GM12874 (cell line): ENCODE data around the gene PSMG3.

Source experiments
- CTCF ChIP-seq: IDR thresholded peaks from 2 replicates; pipeline ENCODE4 v1.5.1; 2011; ENCODE audit warnings: low read depth, mild to moderate bottlenecking, control low read depth, low read length, moderate library complexity; ENCODE audit not compliant: insufficient read depth

The PSMG3 gene

GRCh38 chr7:1523208-1523607, 46.6 kb downstream of the PSMG3 start:
- no peak for TF ChIP-seq CTCF

- TF ChIP-seq CTCF = no peak
Measured at GRCh38 chr7:1521456-1521855, 48.4 kb downstream of the PSMG3 start.

- TF ChIP-seq CTCF = no peak
Measured at GRCh38 chr7:1520539-1521234, 49.1 kb downstream of the PSMG3 start.
